Esophagus squamous epithelium (tissue), 5 donors: ENCODE data around the gene TM9SF2. TPM values are rescaled to one million over a fixed set of nuclear protein-coding genes. Genes with fewer than 3 reads are reported as not detected.
A peak's percentile ranks its signal among the peaks of the same experiment; 100 is the strongest.

ENCODE experiments used
- DNase-seq: peaks from one replicate; lab custom pipeline; 2025; lab: John Stamatoyannopoulos, UW
- H3K27ac ChIP-seq, 4 donors: fragments of 200-600 bp; sonication (generic); one replicate each; pipeline ENCODE4 v1.5.1; 2016 to 2019; ENCODE audit warnings: mild to moderate bottlenecking in 1 of 4
- H3K27me3 ChIP-seq, 4 donors: fragments of 200-600 bp; sonication (generic); 1 replicate in 3 of 4; 2 replicates in 1 of 4; pipeline versions ENCODE4 v1.5.1 to v1.6.0; 2017 to 2021; ENCODE audit warnings: antibody characterized with exemption in 1 of 4
- H3K36me3 ChIP-seq, 3 donors: fragments of 200-600 bp; sonication (generic); one replicate each; pipeline ENCODE4 v1.5.1; 2016 to 2019
- H3K4me1 ChIP-seq, 3 donors: fragments of 200-600 bp; sonication (generic); one replicate each; pipeline ENCODE4 v1.5.1; 2017 to 2019
- H3K4me3 ChIP-seq, 4 donors: fragments of 200-600 bp; sonication (generic); 1 replicate in 3 of 4; 2 replicates in 1 of 4; pipeline ENCODE4 v1.5.1; 2016 to 2019; ENCODE audit warnings: mild to moderate bottlenecking in 2 of 4, moderate library complexity in 1 of 4
- H3K9me3 ChIP-seq, 3 donors: fragments of 200-600 bp; sonication (generic); one replicate each; pipeline ENCODE4 v1.5.1; 2016 to 2019
- POLR2A ChIP-seq, 4 donors: fragments of 450-650 bp; IDR thresholded peaks; one replicate each; pipeline ENCODE4 v1.6.1; 2017; ENCODE audit warnings: antibody characterized with exemption in 4 of 4, mild to moderate bottlenecking in 4 of 4, moderate library complexity in 3 of 4
- WGBS, 2 donors: methylation state at CpG; one replicate each; pipeline ENCODE4 v1.1.5; 2018; 5-methylcytosine and 5-hydroxymethylcytosine counted together
- intact Hi-C: fragments of 100-400 bp; cut with DNase I; formaldehyde crosslinking; loops from one replicate; pipeline ENCODE4 v1.15.0; 2022
- total RNA-seq, 4 donors: library from RNA; depleted of rRNA; stranded (reverse); fragments of >200 nt; gene quantifications; one replicate each; pipeline ENCODE4 v1.1.0, GENCODE V29; 2016
- TF ChIP-seq, protein P1 (sequence below), 6 experiments: fragments of 450-650 bp in 4 of 6; fragments of 200-600 bp in 2 of 6; sonication (generic) in 2 of 6; IDR thresholded peaks; one replicate each; pipeline ENCODE4 v1.5.1; 2016 to 2019; ENCODE audit warnings: antibody characterized with exemption in 6 of 6, mild to moderate bottlenecking in 4 of 6, moderate library complexity in 4 of 6
- donor health status: DM: yes; HTN: yes; CAD: no.

Gene TM9SF2
- total RNA-seq, 4 donors from 2014 or later = 60.5 to 118 (median 79.0) TPM

DNA sequence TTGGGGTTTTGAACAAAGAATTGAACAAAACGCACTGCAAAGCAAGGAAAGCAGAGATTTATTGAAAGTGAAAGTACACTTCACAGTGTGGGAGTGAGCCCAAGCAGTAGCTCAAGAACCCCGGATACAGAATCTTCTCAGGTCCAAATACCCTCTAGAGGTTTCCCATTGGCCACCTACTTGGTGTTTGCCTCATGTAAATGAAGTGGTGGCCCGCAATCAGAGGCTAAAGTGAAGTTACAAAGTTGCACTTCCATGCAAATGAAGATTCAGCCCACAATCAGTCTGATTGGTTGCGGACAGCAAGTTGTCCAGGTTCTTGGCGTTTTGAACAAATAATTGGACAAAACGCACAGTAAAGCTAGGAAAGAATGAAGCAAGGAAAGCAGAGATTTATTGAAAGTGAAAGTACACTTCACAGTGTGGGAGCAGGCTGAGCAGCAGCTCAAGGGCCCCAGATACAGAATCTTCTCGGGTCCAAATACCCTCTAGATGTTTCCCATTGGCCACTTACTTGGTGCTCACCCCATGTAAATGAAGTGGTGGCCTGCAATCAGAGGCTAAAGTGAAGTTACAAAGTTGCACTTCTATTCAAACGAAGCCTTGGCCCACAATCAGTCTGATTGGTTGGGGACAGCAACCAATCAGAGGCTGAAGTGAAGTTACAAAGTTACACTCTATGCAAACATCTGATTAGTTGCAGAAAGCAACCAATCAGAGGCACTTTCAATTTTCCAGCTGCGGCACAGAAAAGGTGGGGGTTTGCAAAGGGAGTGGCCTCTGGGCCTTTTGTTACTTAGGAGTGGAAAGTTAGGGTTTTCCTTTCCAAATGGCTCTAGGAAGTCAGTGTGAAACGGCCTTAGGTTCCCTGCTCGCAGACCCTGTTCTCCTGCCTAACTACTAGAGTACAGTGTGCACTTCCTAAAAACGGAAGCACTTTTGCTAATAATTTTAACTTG lies 4.8 kb upstream of the TM9SF2 start:
- intact Hi-C loops = no loop called here
- Histone ChIP-seq H3K4me3 (peak overlapping the region; percentile 30 to 62 (median 41)), H3K27ac (peak overlapping the region; percentile 82 to 92 (median 91)), H3K27me3 (no peaks in the 10 kb centered on the region), H3K36me3 (no peaks in the 10 kb centered on the region), H3K4me1 (peaks cover 8 to 53% (median 31%) of the 10 kb centered on the region in 3 donors), H3K9me3 (no peaks in the 10 kb centered on the region)
- TF ChIP-seq, protein P1, sequence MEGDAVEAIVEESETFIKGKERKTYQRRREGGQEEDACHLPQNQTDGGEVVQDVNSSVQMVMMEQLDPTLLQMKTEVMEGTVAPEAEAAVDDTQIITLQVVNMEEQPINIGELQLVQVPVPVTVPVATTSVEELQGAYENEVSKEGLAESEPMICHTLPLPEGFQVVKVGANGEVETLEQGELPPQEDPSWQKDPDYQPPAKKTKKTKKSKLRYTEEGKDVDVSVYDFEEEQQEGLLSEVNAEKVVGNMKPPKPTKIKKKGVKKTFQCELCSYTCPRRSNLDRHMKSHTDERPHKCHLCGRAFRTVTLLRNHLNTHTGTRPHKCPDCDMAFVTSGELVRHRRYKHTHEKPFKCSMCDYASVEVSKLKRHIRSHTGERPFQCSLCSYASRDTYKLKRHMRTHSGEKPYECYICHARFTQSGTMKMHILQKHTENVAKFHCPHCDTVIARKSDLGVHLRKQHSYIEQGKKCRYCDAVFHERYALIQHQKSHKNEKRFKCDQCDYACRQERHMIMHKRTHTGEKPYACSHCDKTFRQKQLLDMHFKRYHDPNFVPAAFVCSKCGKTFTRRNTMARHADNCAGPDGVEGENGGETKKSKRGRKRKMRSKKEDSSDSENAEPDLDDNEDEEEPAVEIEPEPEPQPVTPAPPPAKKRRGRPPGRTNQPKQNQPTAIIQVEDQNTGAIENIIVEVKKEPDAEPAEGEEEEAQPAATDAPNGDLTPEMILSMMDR (IDR thresholded peaks at IDR 0.05) = no peak
- TF ChIP-seq POLR2A (IDR thresholded peaks at IDR 0.05) = peak in 2 of 4 donors; percentile 6 to 34
- DNase-seq = peak; percentile 52
- WGBS, 2 donors = 24 to 45% methylated on average over 12 of the region's 12 CpGs

DNA sequence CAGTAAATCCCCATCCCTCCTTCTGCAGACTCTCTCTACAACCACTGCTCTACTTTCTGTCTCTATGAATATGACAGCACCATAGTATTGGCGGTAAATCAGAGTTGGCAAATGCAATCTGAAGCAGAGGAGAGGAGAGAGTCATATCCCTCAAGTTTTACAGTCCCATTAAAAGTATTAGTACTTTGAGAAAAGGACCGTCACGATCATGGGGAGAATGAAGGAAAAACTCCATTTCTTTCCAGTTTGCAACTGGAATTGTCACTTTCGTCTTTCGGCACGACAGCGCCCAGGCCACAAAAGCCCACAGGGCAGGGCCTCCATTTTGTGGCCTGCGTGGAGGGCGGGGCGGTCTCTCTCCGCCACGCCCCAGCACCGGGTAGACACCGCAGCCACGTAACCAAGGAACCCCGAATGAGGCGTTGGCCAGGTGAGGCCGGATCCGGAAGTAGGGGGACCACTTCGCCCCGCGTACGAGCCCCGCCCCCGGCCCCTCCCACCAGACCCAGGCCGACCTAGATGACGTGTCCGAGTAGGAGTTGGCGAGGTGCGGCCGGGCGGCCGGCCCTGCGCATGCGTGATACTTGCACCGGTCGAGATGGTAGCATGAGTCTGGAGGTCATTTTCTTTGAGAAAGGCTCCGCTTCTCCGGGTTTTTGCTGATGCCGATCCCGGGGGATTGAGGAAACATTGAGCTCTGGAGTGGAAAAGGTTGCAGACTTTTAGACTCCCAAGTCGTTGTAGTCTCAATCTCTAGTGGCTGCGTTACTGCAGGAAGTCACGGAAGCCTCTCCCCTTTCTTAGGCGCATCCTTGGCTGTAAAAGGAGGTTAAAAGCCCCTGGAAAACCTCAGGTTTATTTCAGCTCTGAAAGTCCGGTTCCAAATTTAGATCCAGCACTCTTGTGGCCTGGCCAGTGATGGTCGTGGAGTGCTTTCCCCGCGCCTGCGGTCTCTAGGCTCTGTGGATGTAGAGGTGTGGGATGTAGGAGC lies 2.8 kb upstream of the TM9SF2 start:
- Histone ChIP-seq H3K27me3 (no peaks in the 10 kb centered on the region), H3K4me1 (peaks cover 15 to 69% (median 34%) of the 10 kb centered on the region in 3 donors), H3K36me3 (no peaks in the 10 kb centered on the region), H3K27ac (peak overlapping the region; percentile 88 to 92 (median 91)), H3K4me3 (peak overlapping the region; percentile 32 to 66 (median 56)), H3K9me3 (no peaks in the 10 kb centered on the region)
- WGBS, 2 donors = 4 to 11% methylated on average over 6 to 25 of the region's 50 CpGs
- TF ChIP-seq, protein P1 (IDR thresholded peaks at IDR 0.05) = peak in 2 of 6 experiments; percentile 11 to 21
- peak in 2 of 4 donors; percentile 69 to 71 for TF ChIP-seq POLR2A (IDR thresholded peaks at IDR 0.05)
- peak; percentile 72 for DNase-seq
- intact Hi-C loops = no loop called here

DNA sequence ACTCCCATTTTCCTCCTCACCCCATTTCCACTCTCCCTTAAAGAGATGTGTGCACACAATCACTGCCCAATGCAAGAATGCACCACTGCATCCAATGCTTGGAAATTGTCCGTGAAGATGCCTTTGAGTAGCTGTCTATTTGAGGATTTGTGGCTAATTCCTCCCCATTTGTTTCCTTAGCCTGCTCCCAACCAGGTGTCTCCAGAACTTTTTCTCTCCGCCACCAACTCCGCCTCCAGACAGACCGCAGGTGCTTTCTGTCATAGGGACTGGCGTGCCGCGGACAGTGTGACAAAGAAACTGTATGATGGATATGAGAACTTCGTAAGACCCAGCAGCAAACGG lies 461 bp upstream of the TM9SF2 start:
- WGBS, 2 donors = 0% methylated on average over 1 to 8 of the region's 9 CpGs
- TF ChIP-seq, protein P1 (IDR thresholded peaks at IDR 0.05) = no peak
- TF ChIP-seq POLR2A (IDR thresholded peaks at IDR 0.05) = no peak
- H3K36me3 ChIP-seq = no peaks in the 10 kb centered on the region
- DNase-seq = no peak
- H3K9me3 ChIP-seq = no peaks in the 10 kb centered on the region
- peak overlapping the region; percentile 93 to 97 (median 94) for H3K27ac ChIP-seq
- intact Hi-C loops = loop anchor here (10.0 kb wide), 1 partner anchor 56 kb away; no protein-coding TSS in a partner anchor
- H3K4me1 ChIP-seq = peaks cover 15 to 85% (median 32%) of the 10 kb centered on the region in 3 donors
- no peaks in the 10 kb centered on the region for H3K27me3 ChIP-seq
- peak overlapping the region; percentile 74 to 86 (median 81) for H3K4me3 ChIP-seq

DNA sequence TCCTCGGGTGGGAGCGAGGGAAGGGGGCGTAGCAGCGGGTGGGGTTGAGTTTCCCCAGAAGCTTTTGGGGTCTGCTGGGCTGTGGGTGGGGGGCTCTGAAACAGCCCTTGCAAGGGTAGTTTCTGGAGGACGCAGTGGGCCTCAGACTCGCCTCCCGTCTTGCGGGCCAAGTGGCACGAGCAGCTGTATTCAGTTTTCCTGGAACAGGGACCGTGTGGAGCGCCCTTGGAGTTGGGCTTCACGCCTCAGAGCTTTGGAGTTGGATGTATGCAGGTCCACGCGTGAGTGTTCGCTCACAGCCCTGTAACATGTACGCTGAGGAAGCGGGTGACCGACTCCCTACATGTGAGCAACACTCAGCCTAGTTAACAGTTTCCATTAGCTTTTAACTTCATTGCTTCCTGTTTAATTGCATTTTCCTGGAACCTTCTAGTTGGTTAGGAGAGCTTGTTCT lies 603 bp downstream of the TM9SF2 start:
- no peak for DNase-seq
- intact Hi-C loops = loop anchor here (10.0 kb wide), 1 partner anchor 57 kb away; no protein-coding TSS in a partner anchor
- Histone ChIP-seq H3K4me1 (peaks cover 15 to 85% (median 32%) of the 10 kb centered on the region in 3 donors), H3K27ac (peak overlapping the region; percentile 93 to 97 (median 94)), H3K36me3 (no peaks in the 10 kb centered on the region), H3K4me3 (peak overlapping the region; percentile 74 to 86 (median 81)), H3K9me3 (no peaks in the 10 kb centered on the region), H3K27me3 (no peaks in the 10 kb centered on the region)
- 0% methylated on average over 7 to 8 of the region's 18 CpGs for WGBS, 2 donors
- TF ChIP-seq, protein P1 (IDR thresholded peaks at IDR 0.05) = no peak
- TF ChIP-seq POLR2A (IDR thresholded peaks at IDR 0.05) = no peak
